HUES64 (cell line): Measurements from ENCODE around the gene SSBP3.
"Not testable (repeated sequence)": the region's sequence is repeated elsewhere in the genome, so short reads cannot be mapped to it uniquely, and the experiment has no call there.

Experiments
- H3K27ac ChIP-seq: 2 replicates; pipeline ENCODE4 v1.7.0; 2013; ENCODE audit warnings: low read depth, low read length, inconsistent platforms
- H3K27me3 ChIP-seq: 2 replicates; pipeline ENCODE4 v1.6.1; 2013; ENCODE audit warnings: mild to moderate bottlenecking, low read length; ENCODE audit not compliant: insufficient read depth
- H3K36me3 ChIP-seq: 2 replicates; pipeline ENCODE4 v1.6.1; 2013; ENCODE audit warnings: mild to moderate bottlenecking, low read length; ENCODE audit not compliant: insufficient read depth
- H3K4me1 ChIP-seq: 2 replicates; pipeline ENCODE4 v1.6.1; 2013; ENCODE audit warnings: mild to moderate bottlenecking, low read length, moderate library complexity; ENCODE audit not compliant: insufficient read depth
- H3K4me3 ChIP-seq: 2 replicates; pipeline ENCODE4 v1.5.1; 2013; ENCODE audit warnings: mild to moderate bottlenecking, low read length, moderate library complexity
- H3K9ac ChIP-seq: 2 replicates; pipeline ENCODE4 v1.6.1; 2013; ENCODE audit warnings: mild to moderate bottlenecking, low read depth, low read length
- H3K9me3 ChIP-seq: 2 replicates; pipeline ENCODE4 v1.6.1; 2013; ENCODE audit warnings: low read depth, low read length; ENCODE audit not compliant: insufficient read depth
- WGBS: fragments of 150-250, 120-280 bp; methylation state at CpG from one replicate; pipeline ENCODE4 v1.1.7; 2013; ENCODE audit warnings: missing lambda C conversion rate; 5-methylcytosine and 5-hydroxymethylcytosine counted together

The SSBP3 gene

DNA sequence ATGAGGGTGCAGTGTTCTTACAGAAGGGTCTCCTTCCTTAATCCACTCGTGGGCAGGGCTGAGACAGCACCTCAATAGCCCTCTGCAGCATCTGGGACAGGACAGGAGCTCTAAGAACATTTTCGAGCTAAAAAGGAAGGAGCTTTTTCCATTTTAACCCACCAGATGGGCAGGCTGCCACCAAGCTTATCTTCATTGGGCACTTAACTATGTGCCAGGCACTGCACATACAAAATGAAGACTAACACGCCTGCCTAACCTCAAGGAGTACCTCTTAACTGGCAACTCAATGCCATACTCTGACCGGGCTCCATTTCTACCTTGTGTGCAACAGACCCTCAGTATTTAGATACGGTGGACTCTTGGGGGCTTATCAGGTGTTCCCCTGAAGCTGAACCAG, 48.2 kb downstream of the SSBP3 start:
- Histone ChIP-seq H3K4me3 (no peak overlapping the region), H3K9me3 (no peaks in the 10 kb centered on the region), H3K4me1 (peaks cover 54% of the 10 kb centered on the region), H3K27ac (no peak overlapping the region), H3K27me3 (no peaks in the 10 kb centered on the region), H3K9ac (no peak overlapping the region), H3K36me3 (peaks cover 14% of the 10 kb centered on the region)
- WGBS, result 91% methylated on average over 5 of the region's 5 CpGs

GRCh38 chr1:54356680-54357147, 49.5 kb downstream of the SSBP3 start:
- H3K36me3 ChIP-seq, result peaks cover 14% of the 10 kb centered on the region
- 90% methylated on average over 9 of the region's 9 CpGs for WGBS
- H3K4me1 ChIP-seq, result peaks cover 61% of the 10 kb centered on the region
- no peak overlapping the region for H3K4me3 ChIP-seq
- no peaks in the 10 kb centered on the region for H3K9me3 ChIP-seq
- H3K27ac ChIP-seq, result no peak overlapping the region
- no peak overlapping the region for H3K9ac ChIP-seq
- H3K27me3 ChIP-seq, result no peaks in the 10 kb centered on the region

GRCh38 chr1:54355931-54356679, 50.1 kb downstream of the SSBP3 start:
- H3K36me3 ChIP-seq, result peaks cover 14% of the 10 kb centered on the region
- no peak overlapping the region for H3K9ac ChIP-seq
- no peaks in the 10 kb centered on the region for H3K27me3 ChIP-seq
- no peak overlapping the region for H3K27ac ChIP-seq
- WGBS, result 85% methylated on average over 31 of the region's 31 CpGs
- H3K9me3 ChIP-seq, result no peaks in the 10 kb centered on the region
- H3K4me3 ChIP-seq, result no peak overlapping the region
- peaks cover 62% of the 10 kb centered on the region for H3K4me1 ChIP-seq

DNA sequence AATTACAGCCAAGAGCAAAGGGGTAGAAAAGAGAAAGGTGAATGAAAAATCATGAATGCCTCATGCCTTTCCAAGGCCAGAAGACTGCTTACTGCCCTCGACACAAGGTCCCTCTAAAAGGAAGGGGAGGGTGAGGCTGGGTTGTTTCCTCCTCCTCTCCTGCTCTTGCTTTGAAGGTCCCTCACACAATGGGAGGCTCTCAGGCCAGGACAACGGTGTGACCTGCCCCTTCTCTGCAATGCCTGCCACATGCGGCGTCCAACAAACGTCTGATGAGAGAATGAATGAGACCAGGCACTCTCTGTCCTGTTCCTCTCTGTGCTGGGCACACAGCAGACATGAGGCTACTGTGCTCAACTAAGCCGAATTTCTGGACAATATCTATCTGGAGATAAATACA, 51.3 kb downstream of the SSBP3 start:
- Histone ChIP-seq H3K9ac (no peak overlapping the region), H3K4me1 (peaks cover 74% of the 10 kb centered on the region)
- 46% methylated on average over 6 of the region's 6 CpGs for WGBS

DNA sequence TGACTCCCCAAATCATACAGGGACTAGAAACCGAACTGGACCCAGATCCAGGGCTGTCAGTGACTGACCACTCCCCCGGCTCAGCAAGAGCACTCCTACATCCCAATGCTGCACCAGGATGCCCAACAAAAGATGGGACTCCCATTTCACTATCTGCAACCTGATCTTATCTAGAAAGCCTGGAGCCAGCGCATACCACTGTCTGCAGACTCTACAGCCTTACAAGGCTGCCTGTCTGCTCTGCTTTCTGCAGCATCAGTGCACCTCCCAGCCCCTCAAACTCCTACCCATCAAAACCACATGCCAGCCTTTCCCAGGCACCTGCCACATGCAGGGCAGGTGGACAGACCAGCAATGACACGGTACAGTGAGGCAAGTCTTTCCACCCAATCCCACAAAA, 52.2 kb downstream of the SSBP3 start:
- no peaks in the 10 kb centered on the region for H3K9me3 ChIP-seq
- H3K9ac ChIP-seq, result no peak overlapping the region
- peaks cover 14% of the 10 kb centered on the region for H3K36me3 ChIP-seq
- WGBS, result 66% methylated on average over 4 of the region's 4 CpGs
- no peaks in the 10 kb centered on the region for H3K27me3 ChIP-seq
- no peak overlapping the region for H3K27ac ChIP-seq
- H3K4me1 ChIP-seq, result peaks cover 74% of the 10 kb centered on the region
- H3K4me3 ChIP-seq, result no peak overlapping the region

More for the DNA sequence above, 51.3 kb downstream of the SSBP3 start:
- Histone ChIP-seq H3K36me3 (peaks cover 14% of the 10 kb centered on the region), H3K9me3 (no peaks in the 10 kb centered on the region), H3K27me3 (no peaks in the 10 kb centered on the region), H3K4me3 (no peak overlapping the region), H3K27ac (peak overlapping the region; percentile 1; the same call in 1 of the 2 replicates)

GRCh38 chr1:54352755-54353154, 53.4 kb downstream of the SSBP3 start:
- H3K36me3 ChIP-seq, result peaks cover 6% of the 10 kb centered on the region; the same call in 1 of the 2 replicates
- H3K4me1 ChIP-seq, result peaks cover 72% of the 10 kb centered on the region
- no peaks in the 10 kb centered on the region for H3K27me3 ChIP-seq
- H3K4me3 ChIP-seq, result no peak overlapping the region
- H3K9ac ChIP-seq, result no peak overlapping the region
- no peak overlapping the region for H3K27ac ChIP-seq
- 73% methylated on average over 17 of the region's 17 CpGs for WGBS
- no peaks in the 10 kb centered on the region for H3K9me3 ChIP-seq

DNA sequence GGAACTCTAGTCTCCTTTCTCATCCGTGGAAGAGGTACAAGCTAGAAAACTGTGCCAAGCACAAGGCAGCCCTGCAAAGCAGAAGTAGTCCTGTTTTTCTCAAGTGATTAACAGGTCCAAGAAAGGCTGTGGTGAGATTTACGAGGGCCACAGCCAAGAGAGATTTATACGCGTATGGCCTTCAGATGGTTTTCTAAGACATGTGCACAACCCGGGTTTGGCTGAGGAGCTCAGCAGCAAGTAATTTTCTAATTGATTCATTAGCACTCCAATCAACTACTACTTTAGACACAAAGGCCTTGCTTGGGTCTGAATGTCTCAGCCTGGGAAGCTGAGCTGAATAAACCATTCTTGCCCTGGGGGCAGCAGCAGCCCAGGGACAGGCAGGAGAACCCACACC, 55.8 kb downstream of the SSBP3 start:
- Histone ChIP-seq H3K27me3 (no peaks in the 10 kb centered on the region), H3K36me3 (peaks cover 3% of the 10 kb centered on the region; the same call in 1 of the 2 replicates), H3K27ac (peak overlapping the region; percentile 58), H3K9ac (no peak overlapping the region; the same call in 1 of the 2 replicates), H3K4me1 (peaks cover 56% of the 10 kb centered on the region), H3K4me3 (no peak overlapping the region), H3K9me3 (no peaks in the 10 kb centered on the region)
- WGBS, result 49% methylated on average over 5 of the region's 5 CpGs

DNA sequence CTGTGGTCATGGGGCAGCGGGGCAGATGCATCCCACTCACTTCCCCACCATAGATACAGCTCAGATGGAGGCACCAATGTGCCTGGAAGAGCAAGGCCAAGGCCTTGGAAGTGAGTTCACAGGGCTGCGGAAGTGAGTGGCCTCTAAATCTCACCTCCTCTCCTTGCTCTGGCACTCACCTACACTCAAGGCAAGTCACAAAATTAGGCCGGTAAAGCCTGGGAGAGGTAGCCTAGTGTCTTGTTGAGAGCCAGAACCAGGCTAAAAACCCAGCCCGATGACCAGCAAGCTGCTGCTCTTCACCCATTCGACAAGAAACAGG, 57.5 kb downstream of the SSBP3 start:
- 77% methylated on average over 5 of the region's 5 CpGs for WGBS
- Histone ChIP-seq H3K27ac (no peak overlapping the region), H3K4me1 (peaks cover 44% of the 10 kb centered on the region)

GRCh38 chr1:54347955-54348699, 58.1 kb downstream of the SSBP3 start:
- no peak overlapping the region for H3K4me3 ChIP-seq
- H3K36me3 ChIP-seq, result peaks cover 10% of the 10 kb centered on the region; the same call in 1 of the 2 replicates
- H3K4me1 ChIP-seq, result peaks cover 44% of the 10 kb centered on the region
- no peak overlapping the region for H3K27ac ChIP-seq
- no peak overlapping the region for H3K9ac ChIP-seq
- no peaks in the 10 kb centered on the region for H3K9me3 ChIP-seq
- H3K27me3 ChIP-seq, result no peaks in the 10 kb centered on the region
- 91% methylated on average over 14 of the region's 14 CpGs for WGBS

More for the DNA sequence above, 57.5 kb downstream of the SSBP3 start:
- Histone ChIP-seq H3K36me3 (peaks cover 10% of the 10 kb centered on the region; the same call in 1 of the 2 replicates), H3K9me3 (no peaks in the 10 kb centered on the region), H3K9ac (no peak overlapping the region), H3K27me3 (no peaks in the 10 kb centered on the region), H3K4me3 (no peak overlapping the region)

GRCh38 chr1:54347261-54347954, 58.8 kb downstream of the SSBP3 start:
- Histone ChIP-seq H3K4me3 (no peak overlapping the region), H3K27ac (no peak overlapping the region), H3K9me3 (no peaks in the 10 kb centered on the region), H3K9ac (no peak overlapping the region), H3K27me3 (no peaks in the 10 kb centered on the region), H3K4me1 (peaks cover 44% of the 10 kb centered on the region), H3K36me3 (peaks cover 10% of the 10 kb centered on the region; the same call in 1 of the 2 replicates)
- 96% methylated on average over 6 of the region's 6 CpGs for WGBS

DNA sequence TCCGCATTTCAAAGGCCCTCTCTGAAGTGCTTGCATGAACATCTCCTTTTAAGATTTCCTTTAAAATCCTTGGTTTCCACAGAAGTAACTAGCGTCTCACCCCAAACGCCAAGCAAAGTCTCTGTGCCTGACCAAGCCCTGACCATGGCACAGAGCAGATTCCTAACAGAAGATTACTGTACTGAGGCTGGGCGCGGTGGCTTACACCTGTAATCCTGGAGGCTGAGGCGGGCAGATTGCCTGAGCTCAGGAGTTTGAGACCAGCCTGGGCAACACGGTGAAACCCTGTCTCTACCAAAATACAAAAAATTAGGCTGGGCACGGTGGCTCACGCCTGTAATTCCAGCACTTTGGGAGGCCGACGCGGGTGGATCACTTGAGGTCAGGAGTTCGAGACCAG, 60.6 kb downstream of the SSBP3 start:
- H3K27ac ChIP-seq, H3K27me3 ChIP-seq, H3K4me3 ChIP-seq, H3K9me3 ChIP-seq, H3K9ac ChIP-seq: not testable (repeated sequence)
- peaks cover 45% of the 10 kb centered on the region for H3K4me1 ChIP-seq
- 90% methylated on average over 13 of the region's 13 CpGs for WGBS
- peaks cover 10% of the 10 kb centered on the region; the same call in 1 of the 2 replicates for H3K36me3 ChIP-seq
